GM19468 (cell line): ENCODE results near the gene ANO2.

Experiments used
- ATAC-seq: cut with Tn5 transposase; IDR thresholded peaks from one replicate; pipeline ENCODE4 v1.9.1; 2021; ENCODE audit warnings: mild to moderate bottlenecking, moderate library complexity, moderate number of reproducible peaks; ENCODE audit not compliant: unreplicated experiment; ENCODE audit errors: extremely low read depth

The ANO2 gene

DNA sequence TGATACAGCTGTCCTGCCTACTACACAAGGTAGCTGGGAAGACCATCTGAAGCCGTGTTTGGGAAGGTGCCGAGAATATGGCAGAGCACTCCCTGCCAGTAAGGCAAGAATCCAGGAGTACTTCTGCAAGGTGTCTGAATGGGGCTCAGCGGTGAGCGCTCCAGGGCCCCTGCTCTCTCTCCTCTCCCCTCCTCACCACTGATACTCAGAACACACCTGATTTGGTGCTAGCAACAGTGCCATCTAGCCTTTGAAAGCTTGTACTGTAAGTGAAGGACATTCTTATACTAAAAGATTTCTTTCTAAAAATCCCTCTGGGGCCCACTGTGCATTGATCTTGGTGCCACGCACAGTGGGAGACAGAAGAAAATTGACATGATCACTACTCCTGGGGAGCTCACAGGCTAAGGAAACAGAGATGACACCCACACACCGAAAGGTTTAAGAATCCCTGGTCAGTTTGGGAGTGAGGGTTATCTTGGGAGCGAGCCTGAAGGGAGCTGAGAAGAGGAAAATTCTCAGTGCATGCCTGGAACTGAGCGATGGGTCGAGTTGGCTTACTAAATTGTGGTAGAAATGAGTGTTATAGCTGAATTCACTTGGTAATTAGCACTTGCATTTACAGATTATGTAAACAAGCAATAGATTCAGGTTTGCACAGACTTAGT, 296.2 kb downstream of the ANO2 start:
- ATAC-seq: no peak

- ATAC-seq: no peak
Measured at GRCh38 chr12:5643266-5643665, 301.8 kb downstream of the ANO2 start.

DNA sequence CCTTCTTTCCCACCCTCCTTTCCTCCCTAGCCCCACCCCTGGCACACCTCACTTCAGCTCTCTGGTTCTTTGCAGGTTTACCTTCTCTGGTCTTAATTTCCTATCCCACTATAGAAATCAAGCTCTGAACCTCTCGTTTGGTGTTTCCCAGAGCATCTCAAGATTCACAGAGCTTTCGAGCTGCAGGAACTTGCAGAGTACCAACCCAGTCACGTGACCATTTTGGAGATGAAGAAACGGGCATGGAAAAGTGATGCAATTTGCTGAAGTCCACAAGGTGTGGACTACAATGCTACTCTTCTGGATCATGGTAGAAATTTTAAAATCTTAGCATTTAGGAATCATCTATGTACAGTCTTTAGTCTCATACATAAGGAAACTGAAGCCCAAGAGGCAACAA, 307.4 kb downstream of the ANO2 start:
- no peak for ATAC-seq

GRCh38 chr12:5636907-5637306, 308.2 kb downstream of the ANO2 start:
- no peak for ATAC-seq

DNA sequence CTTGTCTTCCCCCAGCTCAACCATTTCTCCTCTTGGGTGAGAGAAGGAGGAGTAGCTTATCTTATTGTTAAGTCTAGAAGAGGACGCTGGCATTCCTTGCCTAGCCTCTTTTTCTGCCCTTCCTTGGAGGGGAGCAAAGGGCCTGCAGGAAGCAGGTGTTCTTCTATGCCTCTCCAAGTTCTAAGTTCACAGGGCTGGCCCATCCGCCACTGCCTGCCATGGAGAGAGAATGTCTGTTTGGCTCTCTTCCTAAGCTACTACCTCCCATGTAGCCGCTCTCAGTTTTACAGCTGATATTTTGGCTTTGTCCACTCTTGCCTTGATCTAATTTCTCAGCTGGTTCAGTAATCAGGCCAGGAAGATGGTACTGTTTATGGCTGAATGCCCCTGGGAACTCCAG, 312.0 kb downstream of the ANO2 start:
- no peak for ATAC-seq

DNA sequence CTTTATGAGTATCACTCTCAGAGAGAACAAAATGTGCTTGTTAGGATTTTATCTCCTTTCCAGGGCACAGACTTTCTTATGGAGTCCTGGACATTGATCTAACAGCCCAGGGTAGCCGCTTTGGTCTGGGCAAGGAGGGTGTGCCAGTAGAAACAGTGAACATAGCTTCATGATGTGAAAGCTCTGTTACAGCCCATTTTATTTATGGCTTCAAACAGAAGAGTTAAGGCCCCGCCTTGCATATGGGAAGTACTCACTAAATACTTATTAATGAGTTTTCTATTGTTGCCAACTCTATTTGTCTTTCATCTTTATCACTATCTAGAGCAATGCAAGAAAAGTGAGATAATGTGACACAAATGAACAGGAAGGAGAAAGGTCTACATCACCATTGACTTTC, 312.6 kb downstream of the ANO2 start:
- ATAC-seq: no peak

DNA sequence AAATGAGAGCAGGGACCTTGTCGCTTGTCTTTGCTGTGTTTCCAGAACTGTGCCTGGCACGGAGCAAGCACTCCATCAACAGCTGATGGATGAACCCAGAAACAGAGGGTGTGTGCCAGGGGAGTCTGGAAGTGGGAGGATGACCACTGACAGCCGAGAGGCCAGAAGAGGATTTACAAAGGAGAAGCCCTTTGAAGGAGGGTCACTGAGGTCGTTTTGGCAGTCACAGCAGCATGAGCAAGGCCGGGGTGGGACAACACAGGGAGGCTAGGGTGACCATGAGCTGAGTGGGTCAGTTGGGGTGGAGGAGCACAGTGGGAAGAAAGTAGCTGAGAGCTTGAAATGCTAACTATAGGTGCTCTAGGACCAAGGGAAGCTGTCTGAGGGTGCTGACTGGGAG, 313.6 kb downstream of the ANO2 start:
- no peak for ATAC-seq

- ATAC-seq: no peak
Measured at GRCh38 chr12:5630726-5631125, 314.3 kb downstream of the ANO2 start.

DNA sequence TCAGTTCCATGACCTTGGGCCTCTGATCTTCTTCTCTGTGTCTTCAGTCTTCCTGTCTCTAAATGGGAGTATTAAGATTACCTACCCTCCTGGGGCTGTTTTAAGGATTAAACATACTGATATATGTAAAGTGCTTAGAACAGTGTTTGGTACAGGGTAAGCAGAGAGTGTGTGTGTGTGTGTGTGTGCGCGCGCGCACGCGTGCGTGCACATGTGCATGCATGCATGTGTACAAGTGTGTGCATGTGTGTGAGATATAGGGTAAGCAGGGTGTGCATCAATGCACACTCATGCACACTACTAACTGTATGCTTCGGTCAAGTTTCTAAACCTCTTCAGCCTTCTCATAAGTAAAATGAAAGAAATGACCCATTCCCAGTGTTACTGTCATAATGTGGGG, 316.6 kb downstream of the ANO2 start:
- no peak for ATAC-seq

- no peak for ATAC-seq
Measured at GRCh38 chr12:5627053-5627630, 317.9 kb downstream of the ANO2 start.

GRCh38 chr12:5626151-5626550, 318.9 kb downstream of the ANO2 start:
- ATAC-seq: no peak

- no peak for ATAC-seq
Measured at GRCh38 chr12:5624486-5625272, 320.4 kb downstream of the ANO2 start.

DNA sequence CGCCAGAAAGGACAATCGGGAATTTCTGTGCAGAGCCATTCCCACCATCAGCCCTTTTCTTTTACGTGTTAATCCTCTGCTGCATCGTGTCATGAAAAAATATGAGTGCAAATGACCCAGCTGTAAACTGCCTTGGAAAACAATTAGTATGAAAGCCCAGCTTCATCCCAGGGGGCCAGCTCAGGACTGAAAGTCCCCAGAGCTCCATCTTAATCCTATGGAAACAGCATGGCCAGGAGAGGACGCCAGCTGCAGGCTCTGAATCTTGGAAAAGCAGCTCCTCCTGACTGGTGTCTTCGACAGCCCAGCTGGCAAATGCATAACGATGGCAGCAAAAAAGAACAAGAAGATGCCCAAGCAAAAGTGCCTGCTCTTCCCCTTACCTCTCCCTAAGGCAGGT, 321.6 kb downstream of the ANO2 start:
- ATAC-seq: no peak

DNA sequence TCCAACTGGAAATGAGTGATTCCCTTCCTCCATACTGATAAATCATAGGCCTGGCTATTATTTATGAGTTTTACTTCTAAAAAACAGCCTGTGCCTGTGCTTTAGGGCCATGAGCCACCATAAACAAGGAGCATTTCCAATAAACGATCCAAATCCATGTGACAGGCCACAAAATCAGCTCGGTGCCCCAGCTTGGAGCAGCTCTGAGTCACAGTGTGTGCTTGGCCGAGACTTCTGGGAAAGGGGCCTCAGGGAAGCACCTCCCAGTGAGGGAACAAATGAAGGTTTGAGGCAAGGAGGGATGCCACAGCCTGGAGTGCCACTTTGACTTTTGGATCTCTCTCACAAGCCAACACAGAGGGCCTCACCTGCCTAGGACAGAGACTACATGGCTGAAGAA, 322.8 kb downstream of the ANO2 start:
- ATAC-seq: no peak

DNA sequence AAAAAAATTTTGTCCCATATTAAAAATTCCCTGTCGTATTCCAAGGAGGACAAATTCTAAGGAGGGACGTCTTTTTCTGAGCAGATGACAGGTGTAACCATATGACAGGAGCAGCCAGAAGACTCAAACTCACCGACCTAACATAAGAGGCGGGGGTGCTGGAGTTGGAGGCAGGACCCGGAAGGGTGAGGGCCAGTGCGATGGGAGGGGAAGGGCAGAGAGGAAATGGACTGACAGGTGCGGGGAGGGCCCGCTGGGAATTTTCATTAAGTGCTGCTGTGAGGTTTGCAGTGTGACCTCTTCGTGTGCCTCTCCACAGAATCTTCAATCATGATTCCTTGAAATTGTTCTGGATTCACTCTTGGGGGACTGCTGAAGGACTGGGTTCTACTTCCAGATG, 323.7 kb downstream of the ANO2 start:
- no peak for ATAC-seq

GRCh38 chr12:5620896-5621295, 324.2 kb downstream of the ANO2 start:
- ATAC-seq: no peak

DNA sequence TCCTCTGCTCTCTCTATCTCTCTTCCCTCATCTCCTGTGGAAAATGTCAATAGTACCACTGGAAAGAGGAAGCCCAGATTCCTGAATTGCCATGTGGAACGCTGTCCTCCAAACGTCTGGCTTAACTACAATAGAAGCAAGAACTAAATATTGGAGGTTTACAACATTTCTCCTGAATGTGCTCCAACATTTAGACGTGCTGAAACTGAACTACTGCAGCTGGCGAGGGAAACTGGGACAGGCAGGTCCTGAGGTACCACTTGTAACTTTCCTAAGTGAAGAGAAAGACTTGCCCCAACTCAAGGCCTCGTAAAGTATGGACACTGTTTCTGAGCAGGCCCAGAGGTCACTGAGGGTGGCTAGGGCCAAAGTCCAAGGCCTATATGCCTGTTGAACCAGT, 325.4 kb downstream of the ANO2 start:
- ATAC-seq: no peak

DNA sequence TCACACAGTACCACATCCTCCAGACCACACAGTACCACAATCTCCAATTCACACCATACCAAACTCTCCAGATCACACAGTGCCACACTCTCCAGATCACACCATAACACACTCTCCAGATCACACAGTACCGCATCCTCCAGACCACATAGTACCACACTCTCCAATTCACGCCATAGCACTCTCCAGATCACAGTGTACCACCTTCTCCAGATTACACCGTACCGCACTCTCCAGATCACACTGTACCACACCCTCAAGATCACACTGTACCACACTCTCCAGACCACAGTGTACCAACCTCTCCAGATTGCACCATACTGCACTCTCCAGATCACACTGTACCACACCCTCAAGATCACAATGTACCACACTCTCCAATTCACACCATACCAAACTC, 328.2 kb downstream of the ANO2 start:
- no peak for ATAC-seq

DNA sequence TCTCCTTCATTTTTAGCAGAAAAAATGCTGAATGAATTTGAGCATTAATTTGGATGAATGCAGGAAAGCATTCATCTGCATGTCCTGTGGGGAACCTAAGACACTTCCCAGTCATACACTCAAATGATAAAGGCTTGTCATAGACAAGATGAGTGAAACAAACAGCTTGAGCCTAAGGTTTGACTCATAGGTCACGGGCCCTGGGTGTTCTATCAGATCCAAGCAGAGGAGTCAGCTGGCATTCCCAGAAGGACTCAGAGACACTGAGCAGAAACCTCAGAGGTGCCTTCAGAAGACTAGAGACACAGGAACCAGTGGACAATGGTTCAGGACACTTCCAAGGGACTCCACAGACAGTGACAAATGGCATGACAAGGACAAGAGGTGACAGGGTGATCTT, 329.3 kb downstream of the ANO2 start:
- ATAC-seq: no peak

GRCh38 chr12:5614256-5614655, 330.8 kb downstream of the ANO2 start:
- no peak for ATAC-seq

GRCh38 chr12:5612556-5613410, 332.3 kb downstream of the ANO2 start:
- no peak for ATAC-seq
